ENCODE measurements around the gene LY6G6F. TPM values are rescaled to one million over a fixed set of nuclear protein-coding genes. Genes with fewer than 3 reads are reported as not detected.

LY6G6F gene
- total RNA-seq, 1 donor from 2014 or later = not detected

- Mint-ChIP-seq H3K4me3 (ENCODE audit: low read depth) (no peak overlapping the region), H3K36me3 (ENCODE audit: insufficient read depth) (peaks cover 2% of the 10 kb centered on the region), H3K9me3 (ENCODE audit: low read depth) (no peaks in the 10 kb centered on the region), H3K27me3 (no peaks in the 10 kb centered on the region), H3K27ac (no peak overlapping the region), H3K4me1 (ENCODE audit: low read depth) (peaks cover 4% of the 10 kb centered on the region)
- no peak for DNase-seq (ENCODE audit: low spot score, unreplicated experiment)
- no peak for TF ChIP-seq CTCF (IDR thresholded peaks at IDR 0.05; ENCODE audit: unreplicated experiment)
Measured at GRCh38 chr6:31752739-31753319, 46.2 kb downstream of the LY6G6F start.

GRCh38 chr6:31758281-31758680, 51.6 kb downstream of the LY6G6F start:
- Mint-ChIP-seq H3K27ac (no peak overlapping the region), H3K4me3 (ENCODE audit: low read depth) (no peak overlapping the region), H3K9me3 (ENCODE audit: low read depth) (no peaks in the 10 kb centered on the region), H3K36me3 (ENCODE audit: insufficient read depth) (peaks cover 3% of the 10 kb centered on the region), H3K27me3 (no peaks in the 10 kb centered on the region), H3K4me1 (ENCODE audit: low read depth) (no peaks in the 10 kb centered on the region)
- no peak for TF ChIP-seq CTCF (IDR thresholded peaks at IDR 0.05; ENCODE audit: unreplicated experiment)
- no peak for DNase-seq (ENCODE audit: low spot score, unreplicated experiment)

Small RNA genes lying within 50 kb of the gene (microRNA-seq; reads per million reads assigned to microRNA genes)
- 3.0 reads per million for gene MIR4646 (ENCODE audit: borderline number of aligned reads, unreplicated experiment)

Other genes starting within 250 kb of the LY6G6F start
- 0.43 and 0.95 TPM in 2 replicates for gene MICB, start 208.7 kb upstream of the LY6G6F start, total RNA-seq
- gene MCCD1, start 177.9 kb upstream of the LY6G6F start, total RNA-seq = not detected in 2 replicates
- 766 and 810 TPM in 2 replicates for gene DDX39B, start 164.9 kb upstream of the LY6G6F start, total RNA-seq
- 1.5 TPM in 2 replicates for gene ATP6V1G2, start 160.3 kb upstream of the LY6G6F start, total RNA-seq
- gene NFKBIL1, start 159.3 kb upstream of the LY6G6F start, total RNA-seq = 26.4 and 28.7 TPM in 2 replicates
- not detected in 2 replicates for gene LTA, start 134.6 kb upstream of the LY6G6F start, total RNA-seq
- gene TNF, start 131.3 kb upstream of the LY6G6F start, total RNA-seq = not detected in 2 replicates
- 0.57 TPM in 1 of 2 replicates, not detected in the other for gene LTB, start 124.4 kb upstream of the LY6G6F start, total RNA-seq
- not detected in 2 replicates for gene LST1, start 120.6 kb upstream of the LY6G6F start, total RNA-seq
- not detected in 2 replicates for gene NCR3, start 113.9 kb upstream of the LY6G6F start, total RNA-seq
- gene AIF1, start 91.6 kb upstream of the LY6G6F start, total RNA-seq = 1.7 and 3.1 TPM in 2 replicates
- gene PRRC2A, start 86.2 kb upstream of the LY6G6F start, total RNA-seq = 272 and 273 TPM in 2 replicates
- gene BAG6, start 54.2 kb upstream of the LY6G6F start, total RNA-seq = 458 and 471 TPM in 2 replicates
- gene APOM, start 51.0 kb upstream of the LY6G6F start, total RNA-seq = 7.1 and 7.5 TPM in 2 replicates
- 23.6 and 24.1 TPM in 2 replicates for gene C6orf47, start 46.1 kb upstream of the LY6G6F start, total RNA-seq
- 15.2 and 18.0 TPM in 2 replicates for gene GPANK1, start 41.9 kb upstream of the LY6G6F start, total RNA-seq
- gene CSNK2B, start 40.8 kb upstream of the LY6G6F start, total RNA-seq = 163 and 165 TPM in 2 replicates
- gene LY6G5B, start 36.9 kb upstream of the LY6G6F start, total RNA-seq = 24.8 and 30.6 TPM in 2 replicates
- 4.4 and 6.5 TPM in 2 replicates for gene LY6G5C, start 25.8 kb upstream of the LY6G6F start, total RNA-seq
- 93.0 and 96.9 TPM in 2 replicates for gene ABHD16A, start 3.5 kb upstream of the LY6G6F start, total RNA-seq
- not detected in 2 replicates for gene LY6G6D, start 8.5 kb downstream of the LY6G6F start, total RNA-seq
- 0.60 and 1.3 TPM in 2 replicates for gene LY6G6C, start 14.9 kb downstream of the LY6G6F start, total RNA-seq
- gene MPIG6B, start 16.5 kb downstream of the LY6G6F start, total RNA-seq = not detected in 2 replicates
- gene DDAH2, start 22.4 kb downstream of the LY6G6F start, total RNA-seq = 218 and 233 TPM in 2 replicates
- gene CLIC1, start 29.7 kb downstream of the LY6G6F start, total RNA-seq = 275 and 286 TPM in 2 replicates
- gene MSH5, start 33.1 kb downstream of the LY6G6F start, total RNA-seq = 45.0 and 51.3 TPM in 2 replicates
- gene SAPCD1, start 55.8 kb downstream of the LY6G6F start, total RNA-seq = 8.6 and 11.9 TPM in 2 replicates
- 9.5 and 11.6 TPM in 2 replicates for gene VWA7, start 70.5 kb downstream of the LY6G6F start, total RNA-seq
- 85.6 and 92.6 TPM in 2 replicates for gene VARS1, start 88.9 kb downstream of the LY6G6F start, total RNA-seq
- 80.4 and 82.9 TPM in 2 replicates for gene LSM2, start 100.1 kb downstream of the LY6G6F start, total RNA-seq
- gene HSPA1L, start 108.4 kb downstream of the LY6G6F start, total RNA-seq = 2.4 and 2.5 TPM in 2 replicates
- 52.5 and 56.6 TPM in 2 replicates for gene HSPA1A, start 108.7 kb downstream of the LY6G6F start, total RNA-seq
- 152 and 165 TPM in 2 replicates for gene HSPA1B, start 120.9 kb downstream of the LY6G6F start, total RNA-seq
- gene NEU1, start 156.0 kb downstream of the LY6G6F start, total RNA-seq = 52.4 and 57.4 TPM in 2 replicates
- gene SLC44A4, start 172.1 kb downstream of the LY6G6F start, total RNA-seq = 17.5 and 19.1 TPM in 2 replicates
- gene EHMT2, start 190.8 kb downstream of the LY6G6F start, total RNA-seq = 161 and 175 TPM in 2 replicates
- gene ZBTB12, start 195.2 kb downstream of the LY6G6F start, total RNA-seq = 47.1 and 55.5 TPM in 2 replicates
- 0.47 and 0.65 TPM in 2 replicates for gene C2, start 220.9 kb downstream of the LY6G6F start, total RNA-seq
- 3.9 and 4.7 TPM in 2 replicates for gene CFB, start 239.2 kb downstream of the LY6G6F start, total RNA-seq